Measurements from ENCODE around the gene PLIN1. TPM values are rescaled to one million over a fixed set of nuclear protein-coding genes. Genes with fewer than 3 reads are reported as not detected.

The PLIN1 gene
- total and polyA plus RNA-seq, 9 of the 15 experiments (the other 6 are each of a cell fraction or from before 2014, with no cell fraction given), result not detected

GRCh38 chr15:89674526-89674925 lies 4.6 kb downstream of the PLIN1 start:
- Histone ChIP-seq H3K4me1 (replicated peaks in 1 of 2; ENCODE audit: control insufficient read depth in 2 of 2, insufficient read depth in 2 of 2, low read length in 2 of 2) (peaks cover 0 to 11% of the 10 kb centered on the region in 2 experiments; a peak in 3 of 5 replicates), H3K27ac (ENCODE audit: extremely low read depth, low read depth, low read length) (no peak overlapping the region), H3K4me3 (no peak overlapping the region), H3K36me3 (ENCODE audit: control insufficient read depth, insufficient read depth, low read length) (no peaks in the 10 kb centered on the region), H3K9me3 (replicated peaks; ENCODE audit: control insufficient read depth, insufficient read depth, low read depth, low read length) (no peaks in the 10 kb centered on the region), H3K9me1 (ENCODE audit: control insufficient read depth, insufficient read depth, low read length) (no peaks in the 10 kb centered on the region), H3K9ac (ENCODE audit: insufficient read depth in 1 of 2, low read depth in 2 of 2, low read length in 2 of 2) (no peak overlapping the region), H4K20me1 (replicated peaks; ENCODE audit: control insufficient read depth, insufficient read depth, low read length) (peaks cover 2% of the 10 kb centered on the region; the same call in 1 of the 2 replicates), H2AFZ (ENCODE audit: low read depth, low read length) (no peak overlapping the region), H3K27me3 (ENCODE audit: control insufficient read depth in 2 of 2, insufficient read depth in 2 of 2, low read length in 2 of 2) (peaks cover 19 to 60% of the 10 kb centered on the region in 2 experiments), H3K79me2 (ENCODE audit: control insufficient read depth, insufficient read depth, low read length) (no peaks in the 10 kb centered on the region), H3K4me2 (ENCODE audit: insufficient read depth, low read length) (no peak overlapping the region)
- 31% methylated on average over 4 of the region's 4 CpGs for WGBS (ENCODE audit: insufficient coverage, low coverage, missing lambda C conversion rate)
- ATAC-seq (no peak), DNase-seq (ENCODE audit: extremely low read depth in 1 of 4, low spot score in 3 of 4) (no peak), FAIRE-seq (no peak)
- in situ Hi-C loops (cut with MboI), result no loop called here
- CTCF ChIA-PET (ENCODE audit: low intra/inter-chr PET ratio), result interaction anchor here (0.8 kb wide), 1 partner anchor 179 kb away, joined by 3 read pairs; no protein-coding TSS in a partner anchor
- POLR2A ChIA-PET, result interaction anchor here (0.6 kb wide), 1 partner anchor 121 kb away, joined by 3 read pairs; no protein-coding TSS in a partner anchor
- no peak for TF ChIP-seq KLF6 (CRISPR knock-in tag; IDR thresholded peaks at IDR 0.05; ENCODE audit: borderline replicate concordance)
- TF ChIP-seq IFI16 (CRISPR knock-in tag; IDR thresholded peaks at IDR 0.05), result no peak
- TF ChIP-seq CTCF (IDR thresholded peaks at IDR 0.05 in 2 of 3, conservative IDR thresholded peaks at IDR 0.05 in 1 of 3; ENCODE audit: insufficient read depth in 2 of 3, low read depth in 1 of 3, low read length in 3 of 3), result peak in 2 of 3 experiments; percentile 7 to 41; a peak in 2 of 6 replicates
- no peak for TF ChIP-seq TBL1XR1 (IDR thresholded peaks at IDR 0.05; ENCODE audit: low read length in 2 of 2)
- intact Hi-C loops (cut with micrococcal nuclease), result no loop called here
- no TSS peak for BruUV-seq (replicated peaks)
